Stimulated activated CD4-positive, alpha-beta T cell treated with anti-CD3 and anti-CD28 coated beads, Interleukin-4, amount 100 ng/mL, for 24 hours (primary cell): ENCODE measurements around the gene MAEL.

Source experiments
- DNase-seq: peaks from one replicate; pipeline ENCODE4 v3.0.0-alpha.2; 2020

MAEL gene

GRCh38 chr1:167059045-167059808 is 70.1 kb downstream of the MAEL start:
- DNase-seq = peak; percentile 81

GRCh38 chr1:167059809-167060107 is 70.7 kb downstream of the MAEL start:
- no peak for DNase-seq

- no peak for DNase-seq
Observed at GRCh38 chr1:167060141-167061072, 71.3 kb downstream of the MAEL start.

GRCh38 chr1:167061073-167061464 is 72.0 kb downstream of the MAEL start:
- no peak for DNase-seq

- no peak for DNase-seq
Observed at GRCh38 chr1:167064621-167065020, 75.5 kb downstream of the MAEL start.

GRCh38 chr1:167065471-167065870 is 76.4 kb downstream of the MAEL start:
- DNase-seq = no peak

- DNase-seq = peak; percentile 82
Observed at GRCh38 chr1:167066333-167067122, 77.4 kb downstream of the MAEL start.

GRCh38 chr1:167067904-167068303 is 78.8 kb downstream of the MAEL start:
- no peak for DNase-seq

- no peak for DNase-seq
Observed at GRCh38 chr1:167068761-167069160, 79.7 kb downstream of the MAEL start.

- no peak for DNase-seq
Observed at GRCh38 chr1:167071286-167071685, 82.2 kb downstream of the MAEL start.
